Measurements from ENCODE around the gene EEF1AKMT1. TPM values are rescaled to one million over a fixed set of nuclear protein-coding genes. Genes with fewer than 3 reads are reported as not detected.

Gene EEF1AKMT1
- total RNA-seq, 1 donor from 2014 or later: 12.3 TPM

GRCh38 chr13:20686863-20687579 lies 86.7 kb downstream of the EEF1AKMT1 start:
- H3K27ac Mint-ChIP-seq: no peak overlapping the region
- H3K27me3 Mint-ChIP-seq (ENCODE audit: insufficient read depth, low read depth): peaks cover 2% of the 10 kb centered on the region
- H3K27ac ChIP-seq: no peak overlapping the region
- H3K36me3 Mint-ChIP-seq: peaks cover 4% of the 10 kb centered on the region
- H3K4me3 Mint-ChIP-seq: no peak overlapping the region
- no peak overlapping the region for H3K9ac ChIP-seq
- no peak for DNase-seq (ENCODE audit: low spot score)
- TF ChIP-seq, protein P1, sequence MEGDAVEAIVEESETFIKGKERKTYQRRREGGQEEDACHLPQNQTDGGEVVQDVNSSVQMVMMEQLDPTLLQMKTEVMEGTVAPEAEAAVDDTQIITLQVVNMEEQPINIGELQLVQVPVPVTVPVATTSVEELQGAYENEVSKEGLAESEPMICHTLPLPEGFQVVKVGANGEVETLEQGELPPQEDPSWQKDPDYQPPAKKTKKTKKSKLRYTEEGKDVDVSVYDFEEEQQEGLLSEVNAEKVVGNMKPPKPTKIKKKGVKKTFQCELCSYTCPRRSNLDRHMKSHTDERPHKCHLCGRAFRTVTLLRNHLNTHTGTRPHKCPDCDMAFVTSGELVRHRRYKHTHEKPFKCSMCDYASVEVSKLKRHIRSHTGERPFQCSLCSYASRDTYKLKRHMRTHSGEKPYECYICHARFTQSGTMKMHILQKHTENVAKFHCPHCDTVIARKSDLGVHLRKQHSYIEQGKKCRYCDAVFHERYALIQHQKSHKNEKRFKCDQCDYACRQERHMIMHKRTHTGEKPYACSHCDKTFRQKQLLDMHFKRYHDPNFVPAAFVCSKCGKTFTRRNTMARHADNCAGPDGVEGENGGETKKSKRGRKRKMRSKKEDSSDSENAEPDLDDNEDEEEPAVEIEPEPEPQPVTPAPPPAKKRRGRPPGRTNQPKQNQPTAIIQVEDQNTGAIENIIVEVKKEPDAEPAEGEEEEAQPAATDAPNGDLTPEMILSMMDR (IDR thresholded peaks at IDR 0.05): no peak
- TF ChIP-seq EZH2phosphoT487 (IDR thresholded peaks at IDR 0.05): no peak
- no peak for TF ChIP-seq EZH2 (IDR thresholded peaks at IDR 0.05)
- no peaks in the 10 kb centered on the region for H3K27me3 ChIP-seq
- no peaks in the 10 kb centered on the region for H3K9me3 Mint-ChIP-seq
- no peak overlapping the region for H2AFZ ChIP-seq (replicated peaks)
- no peaks in the 10 kb centered on the region for H4K20me1 ChIP-seq (ENCODE audit: low read depth)
- H3F3A ChIP-seq (ENCODE audit: low read depth): peaks cover 8% of the 10 kb centered on the region
- H3K4me3 ChIP-seq: no peak overlapping the region
- peaks cover 18% of the 10 kb centered on the region for H3K4me1 Mint-ChIP-seq
- no peaks in the 10 kb centered on the region for H3K9me3 ChIP-seq (ENCODE audit: low read depth)
- no peak overlapping the region for H3K4me2 ChIP-seq
- no peaks in the 10 kb centered on the region for H3K36me3 ChIP-seq
- H3K4me1 ChIP-seq: peaks cover 35% of the 10 kb centered on the region
- no peaks in the 10 kb centered on the region for H3K79me2 ChIP-seq (ENCODE audit: low read depth)

DNA sequence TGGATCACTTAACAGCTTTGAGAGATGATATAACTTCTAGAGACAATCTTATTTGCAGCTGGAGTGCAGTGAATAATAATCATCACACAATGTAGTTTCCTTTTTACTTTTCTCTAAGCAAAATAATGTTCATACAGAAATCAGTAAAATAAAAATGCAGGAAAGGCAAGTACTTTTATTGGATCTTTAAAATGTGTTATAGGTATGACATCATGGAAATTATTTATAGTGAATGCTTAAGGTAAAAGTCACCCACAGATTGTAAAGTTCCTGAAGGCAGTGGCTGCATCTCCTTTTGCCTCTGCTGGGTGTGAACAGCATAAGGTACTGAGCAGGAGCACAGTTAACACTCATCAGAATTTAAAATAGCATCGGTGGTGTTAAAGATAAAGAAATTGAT lies 87.6 kb downstream of the EEF1AKMT1 start:
- H3K9ac ChIP-seq: no peak overlapping the region
- TF ChIP-seq, protein P1 (IDR thresholded peaks at IDR 0.05): no peak
- TF ChIP-seq EZH2phosphoT487 (IDR thresholded peaks at IDR 0.05): no peak
- no peak for TF ChIP-seq EZH2 (IDR thresholded peaks at IDR 0.05)
- peaks cover 40% of the 10 kb centered on the region for H3K4me1 ChIP-seq
- H2AFZ ChIP-seq (replicated peaks): no peak overlapping the region
- H3K27ac Mint-ChIP-seq: no peak overlapping the region
- no peak overlapping the region for H3K4me3 ChIP-seq
- H3K27me3 ChIP-seq: no peaks in the 10 kb centered on the region
- peaks cover 18% of the 10 kb centered on the region for H3K4me1 Mint-ChIP-seq
- no peak overlapping the region for H3K4me3 Mint-ChIP-seq
- H3K36me3 Mint-ChIP-seq: peaks cover 5% of the 10 kb centered on the region
- H3K36me3 ChIP-seq: no peaks in the 10 kb centered on the region
- peaks cover 8% of the 10 kb centered on the region for H3F3A ChIP-seq (ENCODE audit: low read depth)
- no peaks in the 10 kb centered on the region for H3K9me3 ChIP-seq (ENCODE audit: low read depth)
- H3K27me3 Mint-ChIP-seq (ENCODE audit: insufficient read depth, low read depth): peaks cover 2% of the 10 kb centered on the region
- H3K4me2 ChIP-seq: no peak overlapping the region
- H3K27ac ChIP-seq: no peak overlapping the region
- no peaks in the 10 kb centered on the region for H3K79me2 ChIP-seq (ENCODE audit: low read depth)
- H4K20me1 ChIP-seq (ENCODE audit: low read depth): no peaks in the 10 kb centered on the region
- no peak for DNase-seq (ENCODE audit: low spot score)
- no peaks in the 10 kb centered on the region for H3K9me3 Mint-ChIP-seq

GRCh38 chr13:20685092-20685491 lies 88.7 kb downstream of the EEF1AKMT1 start:
- H3K27ac Mint-ChIP-seq: no peak overlapping the region
- Histone ChIP-seq H3K79me2 (ENCODE audit: low read depth) (no peaks in the 10 kb centered on the region), H3K4me3 (no peak overlapping the region), H3K27me3 (no peaks in the 10 kb centered on the region), H3K4me1 (peaks cover 40% of the 10 kb centered on the region), H3K9me3 (ENCODE audit: low read depth) (no peaks in the 10 kb centered on the region), H3F3A (ENCODE audit: low read depth) (peaks cover 8% of the 10 kb centered on the region), H2AFZ (replicated peaks) (peak overlapping the region; percentile 76), H3K9ac (no peak overlapping the region), H3K27ac (no peak overlapping the region), H4K20me1 (ENCODE audit: low read depth) (no peaks in the 10 kb centered on the region), H3K36me3 (no peaks in the 10 kb centered on the region), H3K4me2 (peak overlapping the region; percentile 27)
- TF ChIP-seq, protein P1 (IDR thresholded peaks at IDR 0.05): no peak
- TF ChIP-seq EZH2phosphoT487 (IDR thresholded peaks at IDR 0.05): no peak
- TF ChIP-seq EZH2 (IDR thresholded peaks at IDR 0.05): no peak
- no peak for DNase-seq (ENCODE audit: low spot score)
- peaks cover 2% of the 10 kb centered on the region for H3K27me3 Mint-ChIP-seq (ENCODE audit: insufficient read depth, low read depth)
- no peaks in the 10 kb centered on the region for H3K9me3 Mint-ChIP-seq
- peaks cover 5% of the 10 kb centered on the region for H3K36me3 Mint-ChIP-seq
- peaks cover 18% of the 10 kb centered on the region for H3K4me1 Mint-ChIP-seq
- no peak overlapping the region for H3K4me3 Mint-ChIP-seq
